NB4 (cell line): ENCODE measurements around the gene JAK3.

Experiments used
- DNase-seq: peaks from one replicate; pipeline ENCODE4 v3.0.0; 2010; ENCODE audit warnings: low read depth
- H3K4me3 ChIP-seq: one replicate; pipeline ENCODE4 v1.5.1; 2011; ENCODE audit warnings: mild to moderate bottlenecking, low read depth, low read length, moderate library complexity
- MYC ChIP-seq: IDR thresholded peaks from 2 replicates; pipeline ENCODE4 v1.6.1; 2011; ENCODE audit warnings: low read depth, low read length
- POLR2A ChIP-seq: IDR thresholded peaks from 2 replicates; pipeline ENCODE4 v1.6.1; 2011; ENCODE audit warnings: mild to moderate bottlenecking; ENCODE audit not compliant: insufficient read length; ENCODE audit errors: extremely low read depth
- TF ChIP-seq, protein P1 (sequence below): IDR thresholded peaks from 2 replicates; pipeline ENCODE4 v1.6.1; 2011; ENCODE audit warnings: low read depth, low read length
- TF ChIP-seq, protein P2 (sequence below): IDR thresholded peaks from one replicate; pipeline ENCODE4 v1.5.1; 2012; ENCODE audit warnings: low read depth, low read length

JAK3 gene

DNA sequence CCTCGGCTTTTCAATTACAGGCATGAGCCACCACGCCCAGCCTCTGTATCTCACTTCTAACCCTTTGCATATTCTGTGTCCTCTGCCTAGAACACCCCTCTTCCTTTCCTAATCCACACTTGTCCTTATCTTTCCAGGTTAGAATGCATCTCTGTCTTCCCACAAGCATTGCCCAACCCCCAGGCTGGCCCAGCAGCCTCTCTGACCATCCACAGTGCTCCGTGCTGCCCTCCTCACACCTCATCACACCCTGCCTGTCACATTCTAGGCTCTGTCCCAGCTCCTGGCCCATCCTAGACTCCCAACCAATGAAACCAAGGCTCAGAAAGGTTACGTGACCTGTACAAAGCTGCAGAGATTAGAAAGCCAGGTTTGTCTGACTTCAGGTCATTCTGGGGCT is 11.3 kb downstream of the JAK3 start:
- DNase-seq = no peak
- TF ChIP-seq, protein P1, sequence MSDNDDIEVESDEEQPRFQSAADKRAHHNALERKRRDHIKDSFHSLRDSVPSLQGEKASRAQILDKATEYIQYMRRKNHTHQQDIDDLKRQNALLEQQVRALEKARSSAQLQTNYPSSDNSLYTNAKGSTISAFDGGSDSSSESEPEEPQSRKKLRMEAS = no peak
- TF ChIP-seq, protein P2, sequence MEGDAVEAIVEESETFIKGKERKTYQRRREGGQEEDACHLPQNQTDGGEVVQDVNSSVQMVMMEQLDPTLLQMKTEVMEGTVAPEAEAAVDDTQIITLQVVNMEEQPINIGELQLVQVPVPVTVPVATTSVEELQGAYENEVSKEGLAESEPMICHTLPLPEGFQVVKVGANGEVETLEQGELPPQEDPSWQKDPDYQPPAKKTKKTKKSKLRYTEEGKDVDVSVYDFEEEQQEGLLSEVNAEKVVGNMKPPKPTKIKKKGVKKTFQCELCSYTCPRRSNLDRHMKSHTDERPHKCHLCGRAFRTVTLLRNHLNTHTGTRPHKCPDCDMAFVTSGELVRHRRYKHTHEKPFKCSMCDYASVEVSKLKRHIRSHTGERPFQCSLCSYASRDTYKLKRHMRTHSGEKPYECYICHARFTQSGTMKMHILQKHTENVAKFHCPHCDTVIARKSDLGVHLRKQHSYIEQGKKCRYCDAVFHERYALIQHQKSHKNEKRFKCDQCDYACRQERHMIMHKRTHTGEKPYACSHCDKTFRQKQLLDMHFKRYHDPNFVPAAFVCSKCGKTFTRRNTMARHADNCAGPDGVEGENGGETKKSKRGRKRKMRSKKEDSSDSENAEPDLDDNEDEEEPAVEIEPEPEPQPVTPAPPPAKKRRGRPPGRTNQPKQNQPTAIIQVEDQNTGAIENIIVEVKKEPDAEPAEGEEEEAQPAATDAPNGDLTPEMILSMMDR = no peak
- TF ChIP-seq POLR2A = no peak
- no peak for TF ChIP-seq MYC
- H3K4me3 ChIP-seq = no peak overlapping the region

DNA sequence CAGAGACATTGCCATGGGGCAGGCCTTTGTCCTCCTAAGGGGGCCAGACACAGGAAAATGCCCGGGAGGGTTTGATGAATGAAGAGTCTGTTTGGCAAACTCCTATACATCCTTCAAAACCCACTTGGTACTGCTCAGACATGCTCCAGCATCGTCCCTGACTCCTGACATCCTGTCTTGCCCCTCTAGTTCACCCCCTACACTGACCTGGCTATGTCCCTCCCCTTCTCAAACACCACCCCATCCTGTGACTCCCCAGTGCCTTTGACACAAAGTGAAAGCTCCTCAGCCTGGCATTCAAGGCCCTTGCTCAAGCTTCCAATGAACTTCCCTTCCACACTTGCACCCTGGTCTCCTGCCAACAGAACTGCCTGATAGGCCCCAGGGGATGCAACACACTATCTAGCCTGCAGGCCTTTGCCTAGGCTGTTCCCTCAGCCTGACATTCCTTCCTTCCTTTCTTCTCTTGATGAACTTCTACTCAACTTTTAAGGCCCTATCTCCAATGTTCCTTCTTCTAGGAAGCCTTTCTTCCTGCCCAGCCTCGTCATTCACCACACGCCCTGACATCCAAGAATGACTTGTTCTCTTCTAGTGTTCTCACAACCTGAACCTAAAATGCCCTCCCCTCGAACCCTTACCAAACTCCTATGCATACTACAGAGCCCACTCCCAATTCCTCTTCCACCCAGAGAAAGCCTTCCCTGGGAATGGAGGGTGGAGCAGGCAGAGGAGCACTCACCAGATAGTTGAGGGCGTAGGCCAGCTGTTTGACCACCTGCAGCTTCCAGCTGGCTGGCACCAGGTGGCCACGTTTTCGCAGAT is 12.4 kb downstream of the JAK3 start:
- peak; percentile 32 for DNase-seq
- TF ChIP-seq, protein P1 = no peak
- TF ChIP-seq MYC = no peak
- TF ChIP-seq, protein P2 = no peak
- no peak for TF ChIP-seq POLR2A
- H3K4me3 ChIP-seq = no peak overlapping the region

DNA sequence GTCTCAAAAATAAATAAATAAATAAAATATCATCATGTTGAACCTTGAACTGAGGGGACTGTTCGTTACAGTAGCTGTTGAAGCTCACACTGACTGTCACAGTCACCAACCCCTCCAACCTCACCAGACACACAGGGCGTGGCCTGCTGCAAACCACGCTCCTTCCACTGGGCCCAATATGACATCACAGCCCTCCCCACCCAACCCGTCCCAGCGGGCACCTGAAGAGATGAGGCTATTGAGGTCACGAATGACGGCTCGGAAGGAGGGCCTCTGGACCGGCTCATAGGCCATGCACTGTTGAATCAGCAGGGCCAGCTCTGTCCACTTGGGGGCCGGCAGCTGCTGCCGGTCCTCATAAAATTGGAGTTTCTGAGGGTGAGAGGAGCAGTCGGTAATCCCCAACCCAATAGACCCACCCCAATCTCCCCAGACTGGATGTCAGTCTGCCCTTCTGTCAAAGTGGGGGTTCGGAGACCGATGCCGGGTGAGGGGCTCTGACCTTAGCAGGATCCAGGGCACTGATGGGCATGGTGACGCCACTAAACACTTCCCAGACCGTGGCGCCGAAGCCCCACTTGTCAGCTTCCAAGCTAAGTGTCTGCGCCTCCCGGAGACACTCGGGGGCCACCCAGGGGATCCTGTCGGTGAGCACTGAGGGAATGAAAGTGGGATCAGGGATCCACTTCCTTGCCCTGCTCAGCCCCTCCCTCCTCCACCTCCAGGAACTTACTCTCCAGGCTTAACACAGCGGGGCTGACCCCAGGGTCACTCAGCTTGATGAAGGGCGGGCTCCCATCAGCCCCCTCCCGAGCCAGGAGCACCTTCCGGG is 13.2 kb downstream of the JAK3 start:
- DNase-seq = no peak
- no peak for TF ChIP-seq POLR2A
- no peak overlapping the region for H3K4me3 ChIP-seq

DNA sequence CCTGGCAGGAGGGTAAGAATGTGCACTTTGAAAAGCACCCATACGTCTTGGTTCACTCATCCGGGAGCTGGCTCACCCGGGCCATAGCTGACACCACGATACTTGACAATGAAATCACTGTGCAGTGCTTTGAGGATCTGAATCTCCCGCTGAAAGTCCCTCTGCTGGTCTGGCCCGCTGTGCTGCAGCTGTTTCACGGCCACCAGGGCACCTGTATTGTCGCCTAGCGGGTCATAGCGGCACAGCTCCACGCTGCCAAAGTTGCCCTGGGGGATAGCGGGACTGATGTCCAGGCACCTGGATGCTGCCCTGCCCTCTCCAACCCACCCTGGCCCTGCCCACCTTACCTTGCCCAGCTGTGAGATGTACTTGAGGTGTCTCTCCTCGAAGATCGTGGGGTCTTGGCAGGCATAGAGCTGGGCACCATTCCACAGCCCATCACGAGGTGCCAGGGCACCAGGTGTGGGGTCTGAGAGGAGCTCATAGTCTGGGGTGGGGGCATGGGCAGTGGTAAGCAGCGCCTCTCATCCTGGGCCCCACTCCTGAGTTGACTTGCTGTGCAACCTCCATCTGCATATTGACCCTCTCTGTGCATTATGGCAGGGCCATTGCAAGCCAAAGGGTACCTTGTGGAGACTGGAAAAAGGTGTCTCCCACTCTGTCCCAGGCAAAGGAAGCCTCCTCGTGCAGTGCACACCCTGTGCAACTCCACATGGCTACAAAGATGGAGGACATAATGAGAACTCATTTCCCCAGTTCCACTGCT is 15.2 kb downstream of the JAK3 start:
- no peak for DNase-seq
- no peak overlapping the region for H3K4me3 ChIP-seq
- TF ChIP-seq MYC = no peak
- TF ChIP-seq, protein P1 = no peak
- TF ChIP-seq POLR2A = no peak
- TF ChIP-seq, protein P2 = no peak

DNA sequence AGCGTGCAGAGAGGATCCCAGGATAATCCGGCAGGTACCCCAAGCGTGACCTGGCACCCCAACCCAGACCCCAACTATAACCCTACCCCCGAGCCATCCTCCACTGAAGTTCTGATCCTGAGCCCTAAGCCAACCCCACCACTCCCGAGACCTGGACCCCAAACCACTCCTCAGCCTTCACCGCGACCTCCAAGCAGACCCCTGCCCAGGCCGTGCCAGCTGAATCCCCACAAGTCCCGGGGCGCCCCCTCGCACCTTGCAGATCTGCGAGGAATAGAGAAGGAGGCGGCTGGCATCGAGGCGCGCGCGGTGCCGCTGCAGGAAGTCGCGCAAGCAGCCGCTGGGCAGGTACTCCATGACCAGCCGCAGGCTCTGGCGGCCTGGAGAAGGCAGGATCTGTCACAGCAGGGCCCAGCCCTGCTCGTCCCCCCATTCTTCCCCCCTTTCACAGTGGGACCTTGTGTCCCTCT is 16.3 kb downstream of the JAK3 start:
- DNase-seq = no peak
- H3K4me3 ChIP-seq = no peak overlapping the region
- TF ChIP-seq MYC (no peak), POLR2A (no peak)
- TF ChIP-seq, protein P1 = no peak
- TF ChIP-seq, protein P2 = no peak
